ENCODE data around the gene SH3PXD2B.

DNA sequence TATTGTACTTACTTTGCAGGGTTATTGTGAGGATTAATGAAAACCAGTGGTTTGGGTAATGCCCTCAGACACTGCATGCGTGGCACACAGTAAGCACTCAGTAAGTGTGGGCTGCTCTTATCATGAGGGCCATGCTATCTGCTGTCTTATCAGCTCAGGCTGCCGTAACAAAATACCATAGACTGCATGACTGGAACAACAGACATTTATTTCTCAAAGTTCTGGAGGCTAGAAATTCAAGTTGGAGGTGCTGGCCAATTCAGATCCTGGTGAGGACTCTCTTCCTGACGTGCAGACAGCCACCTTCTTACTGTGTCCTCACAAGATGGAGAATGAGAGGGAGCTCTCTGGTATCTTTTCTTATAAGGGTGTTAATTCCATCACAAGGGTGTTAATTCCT, 23.9 kb upstream of the SH3PXD2B start:
- TF ChIP-seq, protein P1, sequence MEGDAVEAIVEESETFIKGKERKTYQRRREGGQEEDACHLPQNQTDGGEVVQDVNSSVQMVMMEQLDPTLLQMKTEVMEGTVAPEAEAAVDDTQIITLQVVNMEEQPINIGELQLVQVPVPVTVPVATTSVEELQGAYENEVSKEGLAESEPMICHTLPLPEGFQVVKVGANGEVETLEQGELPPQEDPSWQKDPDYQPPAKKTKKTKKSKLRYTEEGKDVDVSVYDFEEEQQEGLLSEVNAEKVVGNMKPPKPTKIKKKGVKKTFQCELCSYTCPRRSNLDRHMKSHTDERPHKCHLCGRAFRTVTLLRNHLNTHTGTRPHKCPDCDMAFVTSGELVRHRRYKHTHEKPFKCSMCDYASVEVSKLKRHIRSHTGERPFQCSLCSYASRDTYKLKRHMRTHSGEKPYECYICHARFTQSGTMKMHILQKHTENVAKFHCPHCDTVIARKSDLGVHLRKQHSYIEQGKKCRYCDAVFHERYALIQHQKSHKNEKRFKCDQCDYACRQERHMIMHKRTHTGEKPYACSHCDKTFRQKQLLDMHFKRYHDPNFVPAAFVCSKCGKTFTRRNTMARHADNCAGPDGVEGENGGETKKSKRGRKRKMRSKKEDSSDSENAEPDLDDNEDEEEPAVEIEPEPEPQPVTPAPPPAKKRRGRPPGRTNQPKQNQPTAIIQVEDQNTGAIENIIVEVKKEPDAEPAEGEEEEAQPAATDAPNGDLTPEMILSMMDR (IDR thresholded peaks at IDR 0.05; ENCODE audit: low read depth, low read length, poor library complexity, severe bottlenecking) = no peak
- no peak for TF ChIP-seq EZH2phosphoT487 (IDR thresholded peaks at IDR 0.05; ENCODE audit: borderline replicate concordance, low read length)
